Myocyte (in vitro differentiated cells): ENCODE results near the gene KCNK13. TPM values are rescaled to one million over a fixed set of nuclear protein-coding genes. Genes with fewer than 3 reads are reported as not detected.

Experiments used
- DNase-seq: peaks from one replicate; pipeline ENCODE4 v3.0.0-alpha.2; 2012; ENCODE audit warnings: low read depth
- total RNA-seq: library from RNA; depleted of rRNA; stranded (reverse); fragments of >200 nt; gene quantifications from 2 replicates; pipeline ENCODE4 v1.2.3, GENCODE V29; 2014

The KCNK13 gene
- total RNA-seq, 1 donor from 2014 or later, result not detected

- DNase-seq, result no peak
These were observed 64.5 kb downstream of the KCNK13 start for GRCh38 chr14:90126260-90126659.

- DNase-seq, result peak; percentile 18
These were observed 71.2 kb downstream of the KCNK13 start for GRCh38 chr14:90132821-90133570.

DNA sequence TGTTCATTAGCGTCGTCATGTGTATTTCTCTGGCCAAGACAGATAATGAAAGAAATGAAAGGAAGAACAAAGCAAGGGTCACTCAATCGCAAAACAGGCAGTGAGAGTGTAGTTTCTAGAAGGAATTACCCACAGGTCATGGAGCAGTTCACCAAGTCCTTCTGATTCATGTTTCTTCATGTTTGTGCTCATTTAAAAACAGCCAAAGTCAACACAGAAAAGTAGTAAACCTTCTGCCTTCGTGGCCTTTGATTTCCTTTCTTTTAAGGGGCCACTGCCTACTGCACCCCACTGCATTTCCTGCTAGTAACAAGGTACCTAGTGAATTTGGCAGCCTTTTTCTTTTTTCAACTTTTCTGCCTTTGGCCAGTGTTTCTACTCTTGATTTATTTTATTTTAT, 75.1 kb downstream of the KCNK13 start:
- no peak for DNase-seq

GRCh38 chr14:90137807-90138206, 76.0 kb downstream of the KCNK13 start:
- no peak for DNase-seq

- DNase-seq, result no peak
These were observed 77.4 kb downstream of the KCNK13 start for GRCh38 chr14:90139199-90139598.

GRCh38 chr14:90140298-90140955, 78.6 kb downstream of the KCNK13 start:
- DNase-seq, result peak; percentile 23

DNA sequence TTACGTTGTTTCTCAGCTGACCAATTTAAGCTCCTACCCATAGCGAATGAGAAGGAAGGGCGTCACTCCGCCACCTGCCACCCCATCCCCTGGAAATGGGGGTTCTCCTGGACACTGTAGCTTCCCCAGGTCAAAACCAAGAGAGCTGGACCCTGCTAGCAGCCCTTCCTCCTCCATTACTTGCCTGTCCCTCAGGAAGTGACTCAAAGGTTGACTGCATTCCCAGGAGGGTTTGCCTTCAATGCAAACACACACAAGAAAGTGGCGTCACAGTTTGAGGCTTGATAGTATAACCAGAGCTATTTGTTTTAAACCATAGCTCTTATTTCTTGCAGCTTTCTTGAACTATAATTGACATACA, 79.1 kb downstream of the KCNK13 start:
- no peak for DNase-seq

DNA sequence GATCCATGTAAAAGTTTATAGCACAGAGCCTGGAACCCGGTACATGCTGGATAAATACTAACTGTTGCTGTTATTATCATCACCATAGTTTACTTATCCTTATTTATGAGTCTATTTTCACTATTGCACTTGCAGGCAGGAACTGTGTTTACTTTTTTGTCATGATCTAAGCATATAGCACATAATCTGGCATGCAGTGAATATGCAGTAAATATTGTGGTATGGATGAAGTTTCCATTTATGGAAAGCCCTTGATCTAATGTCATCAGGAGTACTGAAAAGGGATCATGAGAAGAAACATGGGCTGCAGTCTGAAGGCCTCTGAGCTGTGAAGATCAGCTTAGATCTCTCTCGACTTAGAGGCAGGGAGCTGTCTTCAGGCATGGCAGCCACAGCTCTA, 91.6 kb downstream of the KCNK13 start:
- no peak for DNase-seq

GRCh38 chr14:90154110-90154509, 92.3 kb downstream of the KCNK13 start:
- DNase-seq, result no peak

DNA sequence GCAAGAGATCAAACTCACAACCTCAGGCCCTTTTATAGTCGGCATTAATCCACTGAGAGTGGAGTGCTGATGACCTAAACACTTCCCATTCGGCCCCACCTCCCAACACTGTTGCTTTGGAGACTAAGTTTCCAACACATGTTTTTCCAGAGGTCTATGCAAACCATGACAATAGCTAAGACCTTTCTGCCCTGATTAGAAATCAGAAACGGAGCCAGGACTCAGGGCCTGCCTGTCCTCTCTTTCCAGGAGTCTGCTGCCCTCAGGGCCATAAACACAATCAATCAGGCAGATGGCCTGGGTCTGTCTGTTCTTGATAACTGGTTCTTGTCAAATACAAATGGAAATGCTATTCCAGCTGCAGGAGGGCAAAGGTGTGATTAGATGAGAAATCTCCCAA, 97.4 kb downstream of the KCNK13 start:
- DNase-seq, result no peak

DNA sequence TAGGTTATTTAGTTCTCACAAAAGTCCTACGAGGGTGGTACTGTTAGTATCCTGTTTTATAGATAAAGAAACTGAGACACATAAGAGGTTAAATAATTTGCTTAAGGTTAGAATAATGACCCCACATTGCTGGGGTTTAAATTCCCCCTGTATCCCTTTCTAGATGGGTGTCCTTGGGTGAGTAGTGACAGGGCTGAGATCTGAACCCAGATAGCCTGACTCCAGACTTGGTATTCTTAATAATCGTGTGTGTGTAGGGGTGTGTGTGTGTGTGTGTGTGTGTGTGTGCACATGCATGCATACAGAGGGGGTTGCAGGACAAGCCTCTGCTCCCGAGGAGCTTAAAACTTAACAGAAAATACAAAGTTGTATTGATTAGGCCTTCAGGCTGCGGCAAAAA, 97.9 kb downstream of the KCNK13 start:
- DNase-seq, result no peak

DNA sequence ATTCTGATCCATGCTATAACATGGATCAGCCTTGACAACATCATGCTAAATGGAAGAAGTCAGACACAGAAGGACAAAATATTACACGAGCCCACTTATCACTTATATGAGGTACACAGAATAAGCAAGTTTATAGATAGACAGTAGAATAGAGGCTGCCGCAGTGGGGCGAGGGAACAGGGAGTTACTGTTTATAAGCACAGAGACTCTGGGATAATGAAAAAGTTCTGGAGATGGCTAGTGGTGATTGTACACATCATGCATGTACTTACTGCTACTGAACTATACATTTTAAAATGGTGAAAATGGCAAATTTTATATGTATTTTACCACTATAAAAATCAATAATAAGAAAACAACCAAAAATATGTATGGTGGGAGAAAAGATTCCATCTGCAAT, 99.3 kb downstream of the KCNK13 start:
- DNase-seq, result no peak

DNA sequence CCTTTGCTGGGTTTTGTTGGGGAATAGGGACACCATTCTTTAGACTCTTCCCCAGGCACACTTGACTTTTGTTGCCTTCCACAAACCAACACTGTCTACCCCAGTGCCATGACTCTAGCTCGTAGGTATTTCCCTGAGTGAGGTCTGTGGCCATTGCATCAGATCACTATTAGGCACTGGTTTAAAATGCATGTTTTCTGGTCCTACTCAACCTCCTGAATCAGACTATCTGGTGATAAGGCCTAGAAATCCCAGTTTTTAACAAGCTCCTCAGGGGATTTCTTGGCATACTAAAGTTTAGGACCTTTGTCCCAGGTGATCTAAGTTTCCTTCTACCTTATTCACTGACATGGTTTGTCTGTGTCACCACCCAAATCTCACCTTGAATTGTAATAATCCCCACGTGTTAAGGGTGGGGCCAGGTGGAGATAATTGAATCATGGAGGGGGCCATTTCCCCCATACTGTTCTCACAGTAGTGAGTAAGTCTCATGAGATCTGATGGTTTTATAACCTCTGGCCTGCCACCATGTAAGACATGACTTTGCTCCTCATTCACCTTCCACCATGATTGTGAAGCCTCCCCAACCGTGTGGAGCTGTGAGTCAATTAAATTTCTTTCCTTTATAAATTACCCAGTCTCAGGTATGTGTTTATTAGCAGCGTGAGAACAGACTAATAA, 106.8 kb downstream of the KCNK13 start:
- DNase-seq, result no peak

DNA sequence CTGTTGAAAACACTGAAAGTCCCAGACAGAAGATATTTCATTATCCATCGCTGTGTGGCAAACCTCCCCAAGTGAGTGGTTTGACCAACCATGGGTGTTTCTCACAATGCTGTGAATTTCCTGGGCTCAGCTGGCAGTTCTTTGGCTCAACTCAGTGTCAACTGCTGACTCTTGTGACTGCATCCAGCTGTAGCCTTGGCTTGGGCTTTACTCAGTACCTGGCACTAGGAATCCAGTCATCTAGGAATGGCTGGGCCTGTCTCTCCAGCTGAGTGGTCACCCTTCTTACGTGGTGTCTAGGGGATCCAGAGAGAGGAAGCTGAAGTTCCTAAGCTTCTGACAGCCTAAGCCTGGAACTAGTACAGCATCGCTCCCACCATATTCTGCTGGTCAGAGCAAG, 113.8 kb downstream of the KCNK13 start:
- no peak for DNase-seq

DNA sequence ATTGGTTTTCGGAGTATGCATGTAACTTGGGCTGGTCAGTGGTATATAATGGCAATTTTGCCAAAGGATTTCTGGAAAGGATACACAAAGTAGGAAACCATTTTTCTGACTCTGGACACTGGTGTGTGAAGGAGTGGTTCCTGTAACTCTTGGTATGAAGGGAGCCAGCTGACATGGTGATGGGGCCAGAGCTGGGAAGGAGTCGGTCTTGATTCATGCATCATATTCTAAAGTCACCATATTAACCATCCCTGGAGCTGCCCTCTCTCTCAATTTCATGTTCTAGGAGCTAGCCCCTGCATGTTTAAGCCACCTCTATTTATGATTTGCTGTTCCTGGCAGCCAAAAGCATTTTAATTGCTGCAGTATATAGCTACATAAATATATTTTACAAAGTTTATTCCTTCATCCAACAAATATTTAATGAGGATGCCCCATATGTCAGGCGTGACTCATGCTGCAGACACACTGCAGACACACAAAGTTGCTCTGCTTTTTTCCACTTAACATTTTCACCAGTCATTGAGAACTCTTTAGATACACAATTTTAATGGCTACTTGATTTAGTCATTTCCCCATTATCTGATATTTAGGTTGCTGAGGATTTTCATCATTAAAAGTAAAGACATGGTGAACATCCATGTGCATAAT, 115.9 kb downstream of the KCNK13 start:
- DNase-seq, result no peak

GRCh38 chr14:90179357-90179756, 117.6 kb downstream of the KCNK13 start:
- DNase-seq, result no peak

DNA sequence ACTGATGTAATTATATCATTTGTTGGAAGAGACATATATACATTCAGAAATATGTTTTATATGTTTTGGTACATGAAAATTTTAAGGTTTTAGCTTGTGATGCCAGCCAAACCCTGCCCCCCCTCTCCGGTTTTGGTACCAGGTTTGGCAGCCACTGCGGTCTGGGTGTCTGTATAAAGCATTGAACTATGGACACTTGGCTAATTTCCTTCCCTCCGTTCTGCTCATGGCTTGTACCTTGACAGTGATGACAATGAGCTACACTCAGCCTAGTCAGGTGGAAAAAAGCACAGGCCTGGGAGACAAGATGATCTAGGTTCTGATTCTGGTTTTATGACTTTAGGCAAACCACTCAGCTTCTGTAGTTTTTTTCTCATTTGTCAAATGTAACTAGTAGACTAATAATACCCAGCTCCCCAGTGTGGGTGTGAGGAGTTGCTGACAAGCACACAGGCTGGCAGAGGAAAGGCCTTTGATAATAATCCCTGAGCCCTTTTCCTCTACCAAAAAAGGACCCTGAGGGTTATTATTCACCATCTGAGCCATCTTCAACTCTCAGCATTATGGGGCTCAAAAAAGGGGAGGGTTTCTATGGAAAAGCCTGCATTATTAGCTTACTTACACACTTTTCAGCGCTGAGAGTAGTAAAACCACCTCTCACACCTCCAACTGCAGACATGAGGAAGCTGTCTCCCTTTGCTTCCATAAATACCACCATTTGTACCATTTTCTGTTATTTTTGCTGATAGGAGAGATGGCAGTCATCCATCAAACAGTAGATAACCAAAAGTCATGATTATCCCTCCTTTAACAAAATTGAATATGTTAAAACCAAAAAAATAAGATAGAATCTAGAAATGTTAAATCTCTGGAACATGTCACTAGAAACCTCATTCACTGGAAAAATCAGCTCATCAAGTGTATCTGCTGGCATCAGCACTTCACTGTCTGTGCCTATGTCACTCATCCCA, 118.3 kb downstream of the KCNK13 start:
- no peak for DNase-seq

DNA sequence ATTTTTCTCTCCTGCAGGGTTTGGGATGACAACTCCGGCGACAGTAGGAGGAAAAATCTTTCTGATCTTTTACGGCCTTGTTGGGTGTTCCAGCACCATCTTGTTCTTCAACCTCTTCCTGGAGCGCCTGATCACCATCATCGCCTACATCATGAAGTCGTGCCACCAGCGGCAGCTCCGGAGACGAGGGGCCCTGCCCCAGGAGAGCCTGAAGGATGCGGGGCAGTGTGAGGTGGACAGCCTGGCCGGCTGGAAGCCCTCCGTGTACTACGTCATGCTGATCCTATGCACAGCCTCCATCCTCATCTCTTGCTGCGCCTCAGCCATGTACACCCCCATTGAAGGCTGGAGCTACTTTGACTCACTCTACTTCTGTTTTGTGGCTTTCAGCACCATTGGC, 122.3 kb downstream of the KCNK13 start:
- no peak for DNase-seq

- DNase-seq, result no peak
These were observed 122.9 kb downstream of the KCNK13 start for GRCh38 chr14:90184571-90185266.

GRCh38 chr14:90188588-90188987, 126.8 kb downstream of the KCNK13 start:
- no peak for DNase-seq
